WTC11 (cell line): ENCODE results near the gene LGMN. TPM values are rescaled to one million over a fixed set of nuclear protein-coding genes. Genes with fewer than 3 reads are reported as not detected.

Experiments used
- ATAC-seq: fragments of 200-7000 bp; cut with Tn5 transposase; 2 replicates; pipeline ENCODE4 v1.10.0; 2021; ENCODE audit warnings: mild to moderate bottlenecking, moderate library complexity
- CTCF ChIA-PET: fragments of 300-600 bp; sonication (Branson Sonifier 250); formaldehyde crosslinking; loops from one replicate; lab custom pipeline; 2021; ENCODE audit warnings: antibody characterized with exemption; lab: Charles Lee
- POLR2A ChIA-PET: fragments of 350-600 bp; sonication (Branson Sonifier 250); formaldehyde crosslinking; loops from one replicate; lab custom pipeline; 2021; ENCODE audit warnings: antibody characterized with exemption; lab: Charles Lee
- DNase-seq: peaks from one replicate; pipeline ENCODE4 v3.0.0; 2021; ENCODE audit warnings: low spot score
- H3K27ac Mint-ChIP-seq: 2 replicates; pipeline ENCODE4 v1.8.0; 2021; ENCODE audit warnings: mixed read lengths
- H3K27me3 Mint-ChIP-seq: 2 replicates; pipeline ENCODE4 v1.8.0; 2021; ENCODE audit warnings: low read depth, mild to moderate bottlenecking, moderate library complexity, mixed read lengths
- H3K36me3 Mint-ChIP-seq: 2 replicates; pipeline ENCODE4 v1.8.0; 2021; ENCODE audit warnings: mixed read lengths
- H3K4me1 Mint-ChIP-seq: 2 replicates; pipeline ENCODE4 v1.8.0; 2022; ENCODE audit warnings: mixed read lengths
- H3K4me3 Mint-ChIP-seq: 2 replicates; pipeline ENCODE4 v1.8.0; 2021; ENCODE audit warnings: mild to moderate bottlenecking, moderate library complexity, mixed read lengths
- H3K9me3 Mint-ChIP-seq: 2 replicates; pipeline ENCODE4 v1.8.0; 2021; ENCODE audit warnings: mixed read lengths
- AR ChIP-seq: fragments of 250-450 bp; sonication (Bioruptor Pico); IDR thresholded peaks from 2 replicates; pipeline ENCODE4 v1.9.0; 2021; ENCODE audit warnings: mild to moderate bottlenecking
- ATF3 ChIP-seq: sonication (generic); formaldehyde crosslinking; conservative IDR thresholded peaks from 2 replicates; pipeline ENCODE4 v1.8.1; 2022; ENCODE audit warnings: mild to moderate bottlenecking, missing genetic modification reagents
- ATF6 ChIP-seq: sonication (generic); formaldehyde crosslinking; IDR thresholded peaks from 2 replicates; pipeline ENCODE4 v1.8.1; 2023; ENCODE audit warnings: mild to moderate bottlenecking, missing genetic modification reagents
- CREB1 ChIP-seq: sonication (generic); formaldehyde crosslinking; IDR thresholded peaks from 2 replicates; pipeline ENCODE4 v1.8.0; 2023; ENCODE audit warnings: mild to moderate bottlenecking, missing genetic modification reagents
- CTCF ChIP-seq: fragments of 200-600 bp; IDR thresholded peaks from 2 replicates; pipeline ENCODE4 v1.8.0; 2022; ENCODE audit warnings: antibody characterized with exemption
- ESRRA ChIP-seq: sonication (generic); formaldehyde crosslinking; IDR thresholded peaks from 2 replicates; pipeline ENCODE4 v1.8.1; 2022; ENCODE audit warnings: mild to moderate bottlenecking, missing genetic modification reagents, borderline replicate concordance
- HMGA2 ChIP-seq: fragments of 250-450 bp; sonication (Bioruptor Pico); IDR thresholded peaks from 2 replicates; pipeline ENCODE4 v1.4.0; 2021; ENCODE audit warnings: mild to moderate bottlenecking, moderate library complexity
- MAX ChIP-seq: sonication (generic); formaldehyde crosslinking; IDR thresholded peaks from 2 replicates; pipeline ENCODE4 v1.8.0; 2022; ENCODE audit warnings: mild to moderate bottlenecking, missing genetic modification reagents
- MYBL2 ChIP-seq: sonication (generic); formaldehyde crosslinking; IDR thresholded peaks from 2 replicates; pipeline ENCODE4 v1.8.1; 2023; ENCODE audit warnings: mild to moderate bottlenecking, moderate library complexity, missing genetic modification reagents
- NR3C1 ChIP-seq: sonication (generic); formaldehyde crosslinking; conservative IDR thresholded peaks from 2 replicates; pipeline ENCODE4 v1.8.1; 2023; ENCODE audit warnings: low read depth, mild to moderate bottlenecking, missing genetic modification reagents
- PREB ChIP-seq: sonication (generic); formaldehyde crosslinking; IDR thresholded peaks from 2 replicates; pipeline ENCODE4 v1.8.1; 2022; ENCODE audit warnings: mild to moderate bottlenecking, missing genetic modification reagents, moderate library complexity, borderline replicate concordance
- SMAD4 ChIP-seq: sonication (generic); formaldehyde crosslinking; IDR thresholded peaks from 2 replicates; pipeline ENCODE4 v1.8.0; 2022; ENCODE audit warnings: mild to moderate bottlenecking, missing genetic modification reagents
- TEAD1 ChIP-seq: sonication (generic); formaldehyde crosslinking; IDR thresholded peaks from 2 replicates; pipeline ENCODE4 v1.8.0; 2022; ENCODE audit warnings: mild to moderate bottlenecking, missing genetic modification reagents
- USF2 ChIP-seq: sonication (generic); formaldehyde crosslinking; IDR thresholded peaks from 2 replicates; pipeline ENCODE4 v1.8.1; 2023; ENCODE audit warnings: mild to moderate bottlenecking, missing genetic modification reagents, moderate library complexity
- ZNF317 ChIP-seq: sonication (generic); formaldehyde crosslinking; IDR thresholded peaks from 2 replicates; pipeline ENCODE4 v1.8.1; 2023; ENCODE audit warnings: low read depth, mild to moderate bottlenecking, moderate library complexity, missing genetic modification reagents, borderline replicate concordance
- total RNA-seq: library from RNA; stranded (reverse); gene quantifications from 3 replicates; pipeline ENCODE4 v1.2.3, GENCODE V29; 2021

LGMN gene
- total RNA-seq, 1 experiment from 2014 or later: 55.7 TPM

GRCh38 chr14:92785667-92786426, 37.4 kb upstream of the LGMN start:
- Mint-ChIP-seq H3K36me3 (peaks cover 21% of the 10 kb centered on the region), H3K27me3 (peaks cover 18% of the 10 kb centered on the region)
- POLR2A ChIA-PET: no interaction called here
- TF ChIP-seq CTCF: no peak
- no peak for TF ChIP-seq MAX (CRISPR knock-in tag)
- TF ChIP-seq ZNF317 (CRISPR knock-in tag): no peak
- no peak for TF ChIP-seq TEAD1 (CRISPR knock-in tag)
- TF ChIP-seq, all 79 proteins: peak for 0
- DNase-seq (no peak), ATAC-seq (peak; percentile 52)
- peaks cover 9% of the 10 kb centered on the region for H3K4me1 Mint-ChIP-seq
- H3K4me3 Mint-ChIP-seq: no peak overlapping the region
- CTCF ChIA-PET: interaction anchor here (1.0 kb wide), 2 partner anchors 44 to 71 kb away, joined by 3 to 5 read pairs; no protein-coding TSS in a partner anchor
- H3K27ac Mint-ChIP-seq: no peak overlapping the region
- H3K9me3 Mint-ChIP-seq: peaks cover 35% of the 10 kb centered on the region

- H3K27me3 Mint-ChIP-seq: peaks cover 4% of the 10 kb centered on the region
- peak; percentile 63 for ATAC-seq
- POLR2A ChIA-PET: no interaction called here
- no peak for TF ChIP-seq MYBL2 (CRISPR knock-in tag)
- no peak for TF ChIP-seq TEAD1 (CRISPR knock-in tag)
- no peak for TF ChIP-seq ATF3 (CRISPR knock-in tag)
- no peak for TF ChIP-seq HMGA2 (CRISPR knock-in tag)
- no peak for TF ChIP-seq NR3C1 (CRISPR knock-in tag)
- TF ChIP-seq ZNF317 (CRISPR knock-in tag): no peak
- TF ChIP-seq ATF6 (CRISPR knock-in tag): no peak
- no peak for TF ChIP-seq ESRRA (CRISPR knock-in tag)
- no peak for TF ChIP-seq AR
- no peak for TF ChIP-seq USF2 (CRISPR knock-in tag)
- TF ChIP-seq PREB (CRISPR knock-in tag): no peak
- no peak for TF ChIP-seq SMAD4 (CRISPR knock-in tag)
- no peak for TF ChIP-seq CREB1
- TF ChIP-seq, all 79 proteins: peak for 0
- H3K4me3 Mint-ChIP-seq: no peak overlapping the region
- peaks cover 24% of the 10 kb centered on the region for H3K9me3 Mint-ChIP-seq
- CTCF ChIA-PET: interaction anchor here (0.5 to 3.2 kb wide), 12 partner anchors 38 to 171 kb away, joined by 3 to 21 read pairs (median 3); no protein-coding TSS in a partner anchor
- H3K4me1 Mint-ChIP-seq: peaks cover 10% of the 10 kb centered on the region
- no peak for DNase-seq
- H3K27ac Mint-ChIP-seq: no peak overlapping the region
- peaks cover 6% of the 10 kb centered on the region; the same call in 1 of the 2 replicates for H3K36me3 Mint-ChIP-seq
These were observed 35.5 kb upstream of the LGMN start for GRCh38 chr14:92783813-92784431.
